AG09309 (cell line): ENCODE results near the gene SPTY2D1.

Experiments used
- DNase-seq: peaks from one replicate; pipeline ENCODE4 v3.0.0-alpha.2; 2010; ENCODE audit warnings: low read depth
- H3K4me3 ChIP-seq: 2 replicates; pipeline ENCODE4 v1.5.1; 2011; ENCODE audit warnings: mild to moderate bottlenecking, low read depth, low read length, moderate library complexity; ENCODE audit not compliant: control insufficient read depth
- CTCF ChIP-seq: IDR thresholded peaks from 2 replicates; pipeline ENCODE4 v1.5.1; 2011; ENCODE audit warnings: mild to moderate bottlenecking, low read depth, low read length, inconsistent platforms; ENCODE audit not compliant: insufficient read depth, control insufficient read depth; ENCODE audit errors: missing control alignments

Gene SPTY2D1

GRCh38 chr11:18617688-18618341 lies 16.3 kb downstream of the SPTY2D1 start:
- DNase-seq: peak; percentile 32
- no peak overlapping the region for H3K4me3 ChIP-seq
- no peak for TF ChIP-seq CTCF

DNA sequence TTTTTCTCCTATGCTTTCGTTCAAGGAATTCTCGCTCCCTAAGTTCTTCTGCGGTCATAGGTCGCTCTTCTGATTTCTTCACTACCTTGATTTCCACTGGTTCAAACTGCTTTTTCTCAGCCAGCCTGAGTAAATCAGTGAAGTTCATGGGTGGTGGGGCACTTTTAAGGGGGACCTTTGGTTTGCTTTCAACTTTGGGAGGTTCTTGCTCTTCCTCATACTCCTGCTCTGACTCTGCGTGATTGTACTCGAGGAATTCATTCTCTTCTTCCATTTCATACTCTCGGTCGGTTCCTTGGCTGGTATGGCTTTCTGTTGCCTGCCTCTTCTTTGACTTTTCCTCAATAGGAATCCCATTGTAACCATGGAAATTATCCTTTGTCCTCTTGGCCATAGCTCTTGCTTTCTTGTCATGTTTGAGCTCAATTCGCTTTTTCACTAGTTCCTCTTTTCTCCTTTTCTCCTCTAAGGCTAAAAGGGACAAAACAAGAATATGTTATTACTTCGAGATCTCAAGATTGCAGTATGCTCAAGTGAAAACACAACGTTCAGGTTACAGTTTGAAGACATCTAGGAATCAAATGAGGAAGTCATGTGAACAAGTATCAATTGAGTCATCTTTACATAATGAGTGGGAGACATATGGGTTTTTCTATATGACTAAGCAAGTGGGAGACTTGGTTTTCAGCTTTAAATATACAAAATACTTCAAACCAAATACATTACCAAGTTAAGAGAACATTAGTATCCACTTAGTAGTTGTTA lies 18.3 kb downstream of the SPTY2D1 start:
- no peak for TF ChIP-seq CTCF
- no peak for DNase-seq
- no peak overlapping the region for H3K4me3 ChIP-seq

- no peak overlapping the region for H3K4me3 ChIP-seq
- DNase-seq: no peak
- TF ChIP-seq CTCF: no peak
These were observed 19.5 kb downstream of the SPTY2D1 start for GRCh38 chr11:18614667-18615066.

GRCh38 chr11:18612394-18612793 lies 21.7 kb downstream of the SPTY2D1 start:
- H3K4me3 ChIP-seq: no peak overlapping the region
- no peak for TF ChIP-seq CTCF
- DNase-seq: no peak

GRCh38 chr11:18611196-18611595 lies 22.9 kb downstream of the SPTY2D1 start:
- no peak overlapping the region for H3K4me3 ChIP-seq
- DNase-seq: no peak
- TF ChIP-seq CTCF: no peak

- no peak for TF ChIP-seq CTCF
- H3K4me3 ChIP-seq: no peak overlapping the region
- no peak for DNase-seq
These were observed 25.8 kb downstream of the SPTY2D1 start for GRCh38 chr11:18608376-18608775.
